Prostate gland (tissue), 2 donors: Measurements from ENCODE around the gene FHOD3. TPM values are rescaled to one million over a fixed set of nuclear protein-coding genes. Genes with fewer than 3 reads are reported as not detected.

ENCODE experiments used
- DNase-seq: peaks from one replicate; pipeline ENCODE4 v3.0.0-alpha.2; 2019; ENCODE audit warnings: low spot score
- H3K27ac ChIP-seq, 2 donors: fragments of 200-600 bp; sonication (generic); 2 replicates each; pipeline ENCODE4 v1.5.1; 2017 to 2019
- H3K27me3 ChIP-seq: fragments of 200-600 bp; sonication (generic); replicated peaks from 2 replicates; pipeline ENCODE4 v1.5.1; 2019; ENCODE audit not compliant: insufficient read depth
- H3K36me3 ChIP-seq, 2 donors: fragments of 200-600 bp; sonication (generic); 1 replicate in 1 of 2; 2 replicates in 1 of 2; pipeline versions ENCODE4 v1.5.1 to v1.8.1; 2017 to 2019
- H3K4me1 ChIP-seq: fragments of 200-600 bp; sonication (generic); replicated peaks from 2 replicates; pipeline ENCODE4 v1.5.1; 2019
- H3K4me3 ChIP-seq, 2 donors: fragments of 200-600 bp; sonication (generic); 2 replicates each; pipeline ENCODE4 v1.5.1; 2017 to 2019
- H3K9me3 ChIP-seq: fragments of 200-600 bp; sonication (generic); 2 replicates; pipeline ENCODE4 v1.5.1; 2017
- POLR2A ChIP-seq: fragments of 450-650 bp; IDR thresholded peaks from one replicate; pipeline ENCODE4 v1.6.1; 2016; ENCODE audit warnings: antibody characterized with exemption, mild to moderate bottlenecking
- POLR2AphosphoS5 ChIP-seq: sonication (generic); formaldehyde crosslinking; IDR thresholded peaks from one replicate; pipeline ENCODE4 v1.6.1; 2017; ENCODE audit warnings: antibody characterized with exemption
- WGBS: methylation state at CpG from one replicate; pipeline ENCODE4 v1.1.5; 2018; 5-methylcytosine and 5-hydroxymethylcytosine counted together
- intact Hi-C: fragments of 100-400 bp; cut with DNase I; formaldehyde crosslinking; loops from one replicate; pipeline ENCODE4 v1.14.2; 2022
- total RNA-seq, 2 donors: library from RNA; depleted of rRNA; stranded (reverse); fragments of >200 nt; gene quantifications; one replicate each; pipeline ENCODE4 v1.1.0, GENCODE V29; 2016
- TF ChIP-seq, protein P1 (sequence below), 4 experiments: fragments of 200-600 bp in 2 of 4; fragments of 450-650 bp in 2 of 4; sonication (generic) in 2 of 4; IDR thresholded peaks; 1 replicate in 3 of 4; 2 replicates in 1 of 4; pipeline ENCODE4 v1.5.1; 2016 to 2019; ENCODE audit warnings: antibody characterized with exemption in 4 of 4, mild to moderate bottlenecking in 2 of 4, moderate library complexity in 2 of 4

FHOD3 gene
- total RNA-seq, 2 donors from 2014 or later = 25.1 to 52.5 TPM

DNA sequence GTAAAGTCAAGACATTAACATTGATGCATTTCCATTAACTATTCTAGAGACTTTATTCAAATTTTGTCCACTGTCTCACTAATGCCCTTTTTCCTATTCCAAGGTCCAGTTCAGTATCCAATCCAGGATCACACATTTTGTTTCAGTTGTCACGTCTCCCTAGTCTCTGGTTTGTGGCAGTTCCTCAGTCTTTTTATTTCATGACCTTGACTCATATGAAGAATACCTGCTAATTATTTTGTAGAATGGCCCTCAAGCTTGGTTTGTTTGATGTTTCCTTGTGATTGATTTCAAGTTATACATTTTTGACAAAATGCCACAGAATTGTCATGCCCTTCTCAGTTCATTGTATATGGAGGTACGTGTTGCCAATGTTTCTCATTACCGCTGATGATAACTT lies 145.2 kb downstream of the FHOD3 start:
- intact Hi-C loops = no loop called here
- no peaks in the 10 kb centered on the region for H3K36me3 ChIP-seq
- TF ChIP-seq POLR2A = no peak
- no peak for TF ChIP-seq POLR2AphosphoS5
- TF ChIP-seq, protein P1, sequence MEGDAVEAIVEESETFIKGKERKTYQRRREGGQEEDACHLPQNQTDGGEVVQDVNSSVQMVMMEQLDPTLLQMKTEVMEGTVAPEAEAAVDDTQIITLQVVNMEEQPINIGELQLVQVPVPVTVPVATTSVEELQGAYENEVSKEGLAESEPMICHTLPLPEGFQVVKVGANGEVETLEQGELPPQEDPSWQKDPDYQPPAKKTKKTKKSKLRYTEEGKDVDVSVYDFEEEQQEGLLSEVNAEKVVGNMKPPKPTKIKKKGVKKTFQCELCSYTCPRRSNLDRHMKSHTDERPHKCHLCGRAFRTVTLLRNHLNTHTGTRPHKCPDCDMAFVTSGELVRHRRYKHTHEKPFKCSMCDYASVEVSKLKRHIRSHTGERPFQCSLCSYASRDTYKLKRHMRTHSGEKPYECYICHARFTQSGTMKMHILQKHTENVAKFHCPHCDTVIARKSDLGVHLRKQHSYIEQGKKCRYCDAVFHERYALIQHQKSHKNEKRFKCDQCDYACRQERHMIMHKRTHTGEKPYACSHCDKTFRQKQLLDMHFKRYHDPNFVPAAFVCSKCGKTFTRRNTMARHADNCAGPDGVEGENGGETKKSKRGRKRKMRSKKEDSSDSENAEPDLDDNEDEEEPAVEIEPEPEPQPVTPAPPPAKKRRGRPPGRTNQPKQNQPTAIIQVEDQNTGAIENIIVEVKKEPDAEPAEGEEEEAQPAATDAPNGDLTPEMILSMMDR (IDR thresholded peaks at IDR 0.05) = no peak
- H3K27ac ChIP-seq = no peak overlapping the region
- DNase-seq = no peak
- H3K27me3 ChIP-seq = no peaks in the 10 kb centered on the region
- 84% methylated on average over 3 of the region's 3 CpGs for WGBS
- H3K9me3 ChIP-seq = no peaks in the 10 kb centered on the region
- H3K4me3 ChIP-seq = no peak overlapping the region
- H3K4me1 ChIP-seq = no peaks in the 10 kb centered on the region

GRCh38 chr18:36446059-36446458 lies 148.5 kb downstream of the FHOD3 start:
- intact Hi-C loops = no loop called here
- H3K4me3 ChIP-seq = no peak overlapping the region
- 82% methylated on average over 11 of the region's 11 CpGs for WGBS
- H3K36me3 ChIP-seq = no peaks in the 10 kb centered on the region
- no peak overlapping the region for H3K27ac ChIP-seq
- DNase-seq = no peak
- no peaks in the 10 kb centered on the region for H3K27me3 ChIP-seq
- H3K4me1 ChIP-seq = no peaks in the 10 kb centered on the region
- TF ChIP-seq POLR2AphosphoS5 (no peak), POLR2A (no peak)
- TF ChIP-seq, protein P1 (IDR thresholded peaks at IDR 0.05) = no peak
- no peaks in the 10 kb centered on the region for H3K9me3 ChIP-seq

- DNase-seq = no peak
- H3K4me3 ChIP-seq = no peak overlapping the region
- no peak for TF ChIP-seq POLR2A
- TF ChIP-seq POLR2AphosphoS5 = no peak
- TF ChIP-seq, protein P1 (IDR thresholded peaks at IDR 0.05) = no peak
- intact Hi-C loops = no loop called here
- no peaks in the 10 kb centered on the region for H3K4me1 ChIP-seq
- no peaks in the 10 kb centered on the region for H3K9me3 ChIP-seq
- H3K27ac ChIP-seq = no peak overlapping the region
- no peaks in the 10 kb centered on the region for H3K36me3 ChIP-seq
- WGBS = 75% methylated on average over 3 of the region's 3 CpGs
- no peaks in the 10 kb centered on the region for H3K27me3 ChIP-seq
Measured at GRCh38 chr18:36448384-36449290, 151.1 kb downstream of the FHOD3 start.

DNA sequence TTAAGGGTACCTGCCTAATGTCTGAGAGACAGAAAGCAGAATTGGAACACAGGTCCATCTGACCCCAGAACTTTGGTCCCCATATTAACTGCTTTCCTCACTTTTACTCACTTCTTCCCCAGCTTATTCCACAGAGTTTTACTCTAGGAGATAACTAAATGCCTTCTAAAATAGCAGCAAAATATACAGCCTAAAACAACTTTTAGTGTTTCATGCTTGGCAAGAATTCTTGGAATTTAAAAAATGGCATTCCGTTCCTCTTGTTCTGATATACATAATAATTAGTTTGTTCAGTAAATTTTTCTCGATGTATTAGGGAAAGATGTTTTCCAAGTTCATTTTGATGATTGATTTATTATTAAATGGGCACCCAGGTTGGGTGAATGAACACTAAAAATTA lies 151.9 kb downstream of the FHOD3 start:
- intact Hi-C loops = no loop called here
- Histone ChIP-seq H3K27me3 (no peaks in the 10 kb centered on the region), H3K4me1 (no peaks in the 10 kb centered on the region), H3K36me3 (no peaks in the 10 kb centered on the region), H3K9me3 (no peaks in the 10 kb centered on the region), H3K4me3 (no peak overlapping the region), H3K27ac (no peak overlapping the region)
- 42% methylated on average over 2 of the region's 2 CpGs for WGBS
- no peak for TF ChIP-seq POLR2A
- no peak for TF ChIP-seq POLR2AphosphoS5
- TF ChIP-seq, protein P1 (IDR thresholded peaks at IDR 0.05) = no peak
- DNase-seq = no peak

GRCh38 chr18:36450264-36450663 lies 152.8 kb downstream of the FHOD3 start:
- no peak for TF ChIP-seq POLR2A
- no peak for TF ChIP-seq POLR2AphosphoS5
- TF ChIP-seq, protein P1 (IDR thresholded peaks at IDR 0.05) = no peak
- no peak overlapping the region for H3K4me3 ChIP-seq
- no peak overlapping the region for H3K27ac ChIP-seq
- 85% methylated on average over 6 of the region's 6 CpGs for WGBS
- intact Hi-C loops = no loop called here
- no peaks in the 10 kb centered on the region for H3K27me3 ChIP-seq
- no peaks in the 10 kb centered on the region for H3K9me3 ChIP-seq
- no peaks in the 10 kb centered on the region for H3K36me3 ChIP-seq
- no peaks in the 10 kb centered on the region for H3K4me1 ChIP-seq
- DNase-seq = no peak
